Activated CD4-positive, alpha-beta T cell treated with anti-CD3 and anti-CD28 coated beads for 24 hours (primary cell): ENCODE measurements around the gene BHLHE23.

Source experiments
- DNase-seq, 2 donors: peaks; one replicate each; pipeline ENCODE4 v3.0.0-alpha.2; 2020; ENCODE audit warnings: low read depth in 2 of 2

BHLHE23 gene

DNA sequence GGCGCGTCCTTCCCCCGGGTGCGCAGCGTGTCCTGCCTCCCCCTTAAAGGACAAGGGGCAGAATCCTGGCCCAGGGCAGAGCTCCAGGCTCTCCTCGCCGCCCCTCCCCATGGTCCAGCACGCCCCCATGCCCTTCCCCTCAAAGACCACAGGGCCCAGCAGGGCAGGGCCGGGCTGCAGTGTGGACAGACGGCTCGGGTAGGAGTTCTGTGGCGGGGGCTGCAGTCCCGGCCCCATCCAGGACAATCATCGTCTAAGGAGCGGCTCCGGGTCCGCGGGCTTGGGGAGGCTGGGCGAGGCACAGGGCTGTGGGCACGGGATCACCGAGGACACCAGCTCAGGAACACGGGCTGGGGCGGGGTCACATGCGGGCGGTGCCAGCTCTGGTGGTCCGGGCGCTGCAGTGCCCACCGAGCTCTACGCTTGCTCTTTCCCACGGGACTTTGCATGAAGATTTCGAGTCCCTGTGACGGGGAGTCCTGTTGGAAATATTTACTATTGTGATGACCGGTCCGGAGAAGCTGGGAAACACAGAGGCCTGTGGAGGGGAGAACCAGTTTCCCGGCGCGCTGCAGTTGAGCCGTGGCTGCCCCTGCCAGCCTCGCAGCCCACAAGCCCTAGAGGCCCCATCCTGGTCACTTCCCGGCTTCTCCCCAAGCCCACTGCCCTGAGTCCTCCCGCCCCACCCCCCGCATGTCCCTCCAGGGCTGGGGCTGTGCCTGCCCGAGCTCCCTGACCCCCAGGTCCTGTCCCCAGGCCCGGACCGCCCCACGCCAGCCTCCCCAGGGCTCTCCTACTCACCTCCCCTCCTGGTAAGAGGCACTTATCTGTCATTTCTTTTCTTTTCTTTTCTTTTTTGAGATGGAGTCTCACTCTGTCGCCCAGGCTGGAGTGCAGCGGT lies 33.7 kb downstream of the BHLHE23 start:
- no peak for DNase-seq

DNA sequence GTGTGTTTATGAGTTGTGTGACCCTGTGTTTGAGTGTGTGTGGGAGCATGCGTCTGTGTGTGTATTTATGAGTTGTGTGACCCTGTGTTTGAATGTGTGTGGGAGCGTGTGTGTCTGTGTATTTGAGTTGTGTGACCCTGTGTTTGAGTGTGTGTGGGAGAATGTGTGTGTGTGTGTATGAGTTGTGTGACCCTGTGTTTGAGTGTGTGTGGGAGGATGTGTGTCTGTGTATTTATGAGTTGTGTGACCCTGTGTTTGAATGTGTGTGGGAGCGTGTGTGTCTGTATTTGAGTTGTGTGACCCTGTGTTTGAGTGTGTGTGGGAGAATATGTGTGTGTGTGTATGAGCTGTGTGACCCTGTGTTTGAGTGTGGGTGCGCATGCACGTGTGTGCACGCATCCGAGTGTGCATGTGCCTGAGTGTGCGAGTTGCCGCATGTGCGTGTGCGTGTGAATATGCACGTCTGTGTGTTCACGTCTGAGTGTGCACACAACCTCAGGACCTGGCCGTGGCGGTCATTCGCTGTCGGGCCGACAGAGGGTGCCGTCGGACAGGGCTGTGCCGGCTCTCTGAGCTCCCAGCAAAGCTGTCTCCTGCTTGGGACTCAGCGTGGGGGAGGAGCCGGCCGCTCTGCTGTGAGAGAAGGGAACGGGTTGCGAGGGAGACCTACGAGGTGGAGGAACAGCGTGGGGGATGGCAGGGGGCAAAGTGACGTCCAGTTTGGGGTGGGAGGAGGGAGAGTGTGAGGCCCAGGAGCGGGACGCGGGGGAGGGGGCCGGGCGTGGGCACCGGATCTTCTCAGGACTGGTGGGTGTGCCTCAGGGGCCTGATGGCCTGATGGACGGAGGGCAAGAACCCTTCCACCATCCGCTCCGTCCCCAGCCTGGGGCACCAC lies 34.6 kb downstream of the BHLHE23 start:
- peak; percentile 72 to 89 for DNase-seq

DNA sequence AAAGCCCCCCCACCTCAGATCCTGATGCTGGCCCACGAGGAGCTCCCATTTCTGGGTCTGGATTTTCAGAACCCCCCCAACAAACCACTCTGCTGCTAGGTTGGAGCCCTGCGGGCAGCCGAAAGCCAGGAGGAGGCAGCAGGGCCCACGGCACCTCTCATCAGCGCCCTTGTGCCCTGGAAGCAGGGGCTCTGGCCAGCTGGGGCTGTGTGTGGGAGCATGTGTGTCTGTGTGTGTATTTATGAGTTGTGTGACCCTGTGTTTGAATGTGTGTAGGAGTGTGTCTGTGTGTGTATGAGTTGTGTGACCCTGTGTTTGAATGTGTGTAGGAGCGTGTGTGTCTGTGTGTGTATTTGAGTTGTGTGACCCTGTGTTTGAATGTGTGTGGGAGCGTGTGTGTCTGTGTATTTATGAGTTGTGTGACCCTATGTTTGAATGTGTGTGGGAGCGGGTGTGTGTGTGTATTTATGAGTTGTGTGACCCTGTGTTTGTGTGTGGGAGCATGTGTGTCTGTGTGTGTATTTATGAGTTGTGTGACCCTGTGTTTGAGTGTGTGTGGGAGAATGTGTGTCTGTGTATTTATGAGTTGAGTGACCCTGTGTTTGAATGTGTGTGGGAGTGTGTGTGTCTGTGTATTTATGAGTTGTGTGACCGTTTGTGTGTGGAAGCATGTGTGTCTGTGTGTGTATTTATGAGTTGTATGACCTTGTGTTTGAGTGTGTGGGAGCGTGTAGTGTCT lies 35.4 kb downstream of the BHLHE23 start:
- no peak for DNase-seq

DNA sequence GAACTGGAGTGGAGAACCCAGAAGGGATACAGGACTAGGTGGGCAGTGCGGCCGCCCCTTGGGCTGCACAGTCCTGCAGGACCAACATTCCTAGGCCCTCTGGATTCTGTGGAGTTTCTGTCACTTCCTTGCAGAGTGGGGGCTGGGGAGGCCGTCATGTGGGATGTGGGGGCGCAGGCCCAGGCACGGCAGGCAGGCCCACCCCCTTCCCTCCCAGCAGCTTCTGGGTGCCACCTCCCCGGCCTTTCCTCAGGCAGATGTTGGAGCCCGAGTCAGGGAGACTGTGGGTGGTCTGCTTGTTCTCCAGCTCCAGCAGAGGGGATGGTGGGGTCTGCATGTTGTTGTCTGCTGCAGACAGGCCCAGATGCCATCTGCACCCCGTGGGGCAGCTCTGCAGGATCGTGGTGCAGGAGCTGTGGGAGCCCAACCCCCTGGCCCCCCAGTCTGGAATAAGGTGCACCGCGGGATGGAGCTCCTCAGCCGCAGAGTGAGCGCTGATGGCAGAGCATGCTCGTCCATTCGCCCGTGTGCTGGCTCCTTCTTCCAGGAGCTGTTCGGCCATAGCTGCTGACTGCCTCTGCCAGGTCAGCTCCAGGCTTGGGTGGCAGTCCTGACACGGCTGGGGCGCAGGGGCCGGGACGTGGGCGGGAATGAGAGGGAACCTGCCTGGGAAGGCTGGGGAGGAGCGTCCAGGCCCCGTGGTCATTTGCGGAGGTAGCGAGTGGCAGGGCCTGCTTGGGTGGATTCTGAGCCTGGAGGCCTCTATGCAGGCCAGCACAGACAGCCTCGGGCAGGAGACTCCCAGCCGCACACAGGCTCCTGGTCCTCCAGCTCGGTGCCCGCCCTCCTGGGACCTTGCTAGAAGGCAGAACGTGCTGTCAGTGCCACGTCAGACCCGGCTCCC lies 36.2 kb downstream of the BHLHE23 start:
- DNase-seq = no peak

DNA sequence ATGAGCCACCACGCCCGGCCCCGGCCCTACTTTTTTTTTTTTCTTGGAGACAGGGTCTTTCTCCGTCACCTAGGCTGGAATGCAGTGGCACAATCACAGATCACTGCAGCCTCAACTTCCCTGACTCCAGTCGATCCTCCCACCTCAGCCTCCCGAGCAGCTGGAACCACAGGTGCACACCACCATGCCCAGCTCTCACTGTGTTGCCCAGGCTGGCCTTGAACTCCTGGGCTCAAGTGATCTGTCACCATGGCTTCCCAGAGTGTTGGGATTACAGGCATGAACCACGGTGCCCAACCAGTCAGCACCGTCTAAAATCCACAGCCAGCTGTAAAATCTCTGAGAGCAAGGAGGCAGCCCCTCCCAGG lies 36.8 kb downstream of the BHLHE23 start:
- no peak for DNase-seq

DNA sequence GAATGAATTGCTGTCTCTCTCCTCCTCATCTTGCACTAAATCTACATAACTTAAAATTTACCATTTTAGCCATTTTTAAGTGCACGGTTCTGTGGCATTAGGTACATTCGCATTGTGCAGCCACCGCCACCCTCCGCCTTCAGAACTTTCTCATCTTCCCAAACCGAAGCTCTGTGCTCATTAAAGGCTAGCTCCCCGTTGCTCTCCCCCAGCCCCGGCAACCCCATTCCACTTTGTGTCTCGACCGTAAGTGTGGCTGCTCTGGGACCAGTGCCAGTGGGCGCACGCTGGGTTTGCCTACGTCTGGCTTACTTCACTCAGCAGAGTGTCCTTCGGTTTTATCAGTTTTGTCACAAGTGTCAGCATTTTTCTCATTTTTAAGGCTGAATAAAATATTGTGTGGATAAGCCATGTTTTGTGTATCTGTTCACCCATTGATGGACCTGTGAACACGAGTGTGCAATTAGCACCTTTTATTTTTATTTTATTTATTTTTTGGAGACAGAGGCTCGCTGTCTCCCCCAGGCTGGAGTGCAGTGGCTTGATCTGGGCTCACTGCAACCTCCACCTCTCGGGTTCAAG lies 37.5 kb downstream of the BHLHE23 start:
- DNase-seq = no peak

DNA sequence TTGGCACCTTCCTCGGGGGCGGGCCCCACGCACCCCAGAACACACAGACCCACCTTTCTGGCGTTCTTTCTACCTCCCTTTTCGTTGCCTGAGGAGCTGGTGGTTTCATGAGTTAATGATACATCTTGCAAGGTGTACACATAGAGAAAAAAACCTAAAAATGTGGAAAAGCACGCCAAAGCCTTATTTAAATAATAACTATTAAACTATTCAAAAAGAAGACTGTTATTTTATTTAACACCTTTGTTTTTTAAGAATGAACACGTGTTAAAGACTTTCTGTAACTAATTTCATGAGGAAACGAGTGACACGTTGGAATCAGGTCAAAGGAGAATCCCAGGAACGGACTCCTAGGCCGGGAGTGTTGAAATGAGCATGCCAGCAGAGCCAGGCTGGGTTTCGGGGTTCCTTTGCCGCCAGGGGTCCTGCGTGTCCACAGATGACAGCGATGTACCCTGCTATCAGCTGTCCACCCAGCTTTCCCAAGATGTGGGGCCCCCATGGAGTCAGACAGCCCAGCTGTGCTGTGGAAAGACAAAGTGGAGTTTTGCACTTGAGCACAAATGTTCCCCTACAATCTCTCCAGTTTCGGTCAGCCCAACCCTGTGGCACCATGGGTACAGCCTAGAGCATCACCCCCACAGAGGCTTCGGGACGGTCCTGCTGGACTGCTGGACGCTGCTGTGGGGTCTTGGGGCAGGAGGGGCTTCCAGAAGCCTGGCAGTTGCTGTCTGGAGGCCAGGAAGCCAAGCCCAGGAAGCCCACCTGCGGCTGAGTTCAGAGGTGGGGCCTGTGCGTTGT lies 38.2 kb downstream of the BHLHE23 start:
- DNase-seq = no peak

DNA sequence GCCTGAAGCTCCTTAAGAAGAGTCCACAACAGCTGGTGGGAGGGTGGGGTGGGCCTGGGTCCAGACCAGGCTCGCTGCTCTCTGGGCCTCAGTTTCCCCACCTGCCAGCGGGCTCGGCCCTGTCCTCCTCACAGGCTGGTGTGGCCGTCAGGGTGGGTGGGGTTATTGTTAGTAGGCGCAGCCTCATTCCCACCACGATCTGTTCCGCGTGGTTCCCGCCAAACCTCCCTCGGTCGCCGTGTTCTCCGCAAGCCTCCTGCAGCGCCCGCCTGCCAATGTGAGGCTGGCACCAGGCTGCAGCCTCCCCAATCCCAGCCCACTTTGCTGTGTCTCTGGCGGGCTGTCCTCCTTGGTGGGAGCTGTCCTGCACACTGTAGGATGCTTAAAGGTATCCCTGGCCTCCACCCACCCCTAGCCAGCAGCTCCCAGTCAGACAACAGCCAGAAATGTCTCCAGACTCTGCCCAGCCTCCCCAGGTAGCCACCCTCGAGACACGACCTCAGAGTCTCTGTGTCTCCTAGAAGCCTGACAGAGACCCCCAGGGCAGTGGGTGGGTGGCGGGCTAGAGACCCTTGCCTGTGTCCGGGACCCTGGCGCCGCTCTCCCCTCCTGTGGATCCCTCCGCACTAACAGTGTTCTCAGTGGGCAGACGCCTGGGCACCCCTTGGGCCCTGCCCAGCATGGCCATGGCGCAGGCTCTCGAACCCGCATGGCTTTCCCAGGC lies 39.0 kb downstream of the BHLHE23 start:
- no peak for DNase-seq

DNA sequence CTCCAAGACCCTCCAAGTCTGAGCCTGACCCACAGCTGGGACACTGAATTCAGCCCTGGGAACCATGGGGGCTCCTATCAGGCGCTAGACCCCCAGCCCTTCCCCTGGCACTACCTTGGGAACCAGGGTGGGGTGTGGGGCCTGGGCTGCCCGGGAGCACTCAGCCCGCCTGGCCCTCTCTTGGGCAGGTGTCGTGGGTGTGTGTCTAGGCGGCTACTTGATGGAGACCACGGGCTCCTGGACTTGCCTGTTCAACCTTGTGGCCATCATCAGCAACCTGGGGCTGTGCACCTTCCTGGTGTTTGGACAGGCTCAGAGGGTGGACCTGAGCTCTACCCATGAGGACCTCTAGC lies 39.6 kb downstream of the BHLHE23 start:
- no peak for DNase-seq

DNA sequence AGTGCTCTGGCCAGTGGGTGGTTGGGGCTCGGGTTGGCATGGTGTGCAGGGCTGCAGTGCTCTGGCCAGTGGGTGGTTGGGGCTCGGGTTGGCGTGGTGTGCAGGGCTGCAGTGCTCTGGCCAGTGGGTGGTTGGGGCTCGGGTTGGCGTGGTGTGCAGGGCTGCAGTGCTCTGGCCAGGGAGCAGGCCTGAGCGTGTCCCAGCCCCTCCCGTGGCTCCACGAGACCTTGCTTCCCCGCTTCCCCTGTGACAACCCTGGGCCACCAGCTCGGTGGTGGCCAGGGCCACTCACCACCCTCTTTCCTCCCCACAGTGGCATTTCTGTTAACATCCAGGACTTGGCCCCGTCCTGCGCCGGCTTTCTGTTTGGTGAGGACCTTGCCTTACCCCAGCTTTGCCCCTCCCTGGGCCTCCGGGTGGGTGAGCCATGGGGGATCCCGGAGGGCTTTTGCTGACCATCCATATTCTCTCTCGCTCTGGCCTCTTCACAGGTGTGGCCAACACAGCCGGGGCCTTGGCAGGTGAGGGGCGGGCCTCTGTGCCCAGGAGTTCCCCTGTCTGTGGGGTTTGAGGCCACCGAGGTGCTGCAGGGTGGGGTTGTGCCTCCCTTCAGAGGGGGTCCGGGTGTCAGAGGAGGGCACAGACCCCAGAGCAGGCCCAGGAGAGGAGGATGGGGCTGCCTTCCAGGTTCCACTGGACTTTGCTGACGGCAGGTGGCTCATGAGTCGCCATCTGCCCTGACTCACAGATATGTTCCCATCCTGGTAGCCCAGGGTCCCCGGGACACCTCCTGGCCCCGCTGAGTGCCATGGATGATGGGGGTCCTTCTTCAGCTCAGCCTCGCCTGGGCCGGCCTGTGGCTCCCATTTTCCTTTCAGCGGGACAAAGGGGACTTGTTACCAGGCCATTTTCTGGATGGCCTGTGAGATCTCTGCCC lies 40.3 kb downstream of the BHLHE23 start:
- no peak for DNase-seq

DNA sequence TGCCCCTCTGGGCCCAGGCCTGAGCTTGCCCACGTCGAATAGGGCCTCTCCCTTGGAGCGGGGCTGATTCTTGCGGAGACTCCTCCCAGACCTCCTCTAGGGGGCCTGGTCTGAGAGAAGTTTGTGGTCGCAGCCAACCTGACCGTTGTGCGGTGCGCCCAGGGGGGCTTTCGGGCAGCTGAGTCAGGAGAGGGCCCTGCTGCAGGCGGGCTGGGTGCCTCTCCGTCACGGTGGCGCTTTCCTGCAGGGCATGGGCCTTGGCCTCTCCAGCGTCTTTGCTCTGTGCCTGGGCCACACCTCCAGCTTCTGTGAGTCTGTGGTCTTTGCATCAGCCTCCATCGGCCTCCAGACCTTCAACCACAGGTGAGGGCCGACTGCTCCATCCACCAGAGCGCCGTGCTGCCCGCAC lies 41.4 kb downstream of the BHLHE23 start:
- DNase-seq = no peak

DNA sequence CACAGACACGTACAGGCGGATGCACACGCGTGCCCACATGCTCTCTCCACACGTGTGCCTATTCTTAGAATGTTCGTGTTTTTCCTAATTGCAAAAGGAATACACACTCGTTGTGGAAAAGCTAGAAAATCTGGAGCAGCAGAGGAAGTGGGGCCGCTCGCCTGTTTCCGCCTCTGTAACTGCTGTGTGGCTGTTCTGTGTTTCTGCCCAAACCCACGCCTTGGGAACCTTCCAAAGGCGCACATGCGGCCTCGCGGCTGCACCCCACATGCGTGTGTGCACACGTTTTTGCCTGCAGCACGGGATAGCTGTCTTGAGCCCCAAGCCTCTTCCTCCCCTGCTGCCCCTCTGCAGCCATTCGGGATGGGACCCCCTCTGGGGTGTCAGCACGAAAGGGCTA lies 42.1 kb downstream of the BHLHE23 start:
- DNase-seq = no peak

DNA sequence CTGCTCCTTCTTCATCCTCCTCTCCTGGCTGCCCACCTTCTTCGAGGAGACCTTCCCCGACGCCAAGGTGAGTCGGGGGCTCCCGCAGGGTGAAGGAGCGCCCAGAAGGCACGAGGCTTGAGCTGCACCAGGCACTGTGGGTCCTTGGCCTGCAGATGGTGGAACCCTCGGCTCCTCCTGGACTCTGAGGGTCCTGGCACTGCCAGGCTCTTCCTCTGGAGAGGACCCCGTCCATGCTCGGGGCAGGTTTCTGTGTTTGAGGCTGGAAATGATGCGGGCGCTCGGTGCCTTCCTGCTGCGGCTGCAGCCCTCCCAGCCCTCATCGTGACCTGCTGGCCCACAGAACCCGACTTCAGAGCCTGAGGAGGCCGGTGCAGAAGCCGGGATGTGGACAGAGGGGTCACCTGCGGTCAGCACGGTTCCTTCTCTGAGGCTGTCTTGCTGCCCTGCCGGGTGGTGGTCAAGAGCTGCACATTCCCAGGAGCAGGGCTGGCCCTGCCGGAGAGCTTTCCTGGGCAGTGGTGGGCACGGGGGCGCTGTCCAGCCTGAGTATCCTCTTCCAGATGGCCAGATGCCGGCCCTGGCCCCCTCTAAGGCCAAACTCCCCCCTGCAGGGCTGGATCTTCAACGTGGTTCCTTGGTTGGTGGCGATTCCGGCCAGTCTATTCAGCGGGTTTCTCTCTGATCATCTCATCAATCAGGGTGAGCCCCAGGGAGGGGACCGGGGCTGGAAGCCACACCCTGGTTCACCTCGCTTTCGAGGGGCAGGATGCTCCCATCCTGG lies 43.0 kb downstream of the BHLHE23 start:
- DNase-seq = no peak

DNA sequence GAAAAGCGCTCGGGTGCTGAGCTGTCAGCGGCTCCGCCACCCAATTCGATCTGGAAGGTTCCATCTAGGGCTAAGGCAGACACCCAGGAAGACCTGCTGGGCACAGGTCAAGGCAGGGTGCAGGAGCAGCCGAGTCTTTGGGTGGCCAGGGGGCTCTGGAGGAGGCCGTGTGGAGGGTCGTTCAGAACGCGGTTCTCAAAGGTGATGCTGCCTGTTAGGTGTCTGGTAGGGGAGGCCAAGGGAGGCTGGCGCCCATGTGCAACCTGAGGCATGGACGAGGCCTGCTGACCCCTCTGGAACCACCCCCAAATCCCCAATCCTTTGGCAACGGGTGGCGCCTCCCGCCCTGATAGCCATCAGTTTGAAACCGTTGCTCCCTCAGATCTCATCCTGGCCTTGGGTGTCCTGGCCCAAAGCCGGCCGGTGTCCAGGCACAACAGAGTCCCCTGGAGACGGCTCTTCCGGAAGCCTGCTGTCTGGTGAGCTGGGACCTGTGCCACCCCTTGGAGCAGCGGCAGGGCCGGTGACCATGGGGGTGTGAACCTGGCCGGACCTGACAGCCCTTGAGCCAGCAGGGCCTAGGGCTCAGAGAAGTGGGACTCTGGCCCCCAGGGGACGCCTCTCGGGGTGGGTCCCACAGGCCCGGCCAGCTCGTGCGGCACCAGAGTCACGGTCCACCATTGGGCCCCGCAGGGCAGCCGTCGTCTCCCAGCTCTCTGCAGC lies 43.7 kb downstream of the BHLHE23 start:
- DNase-seq = no peak

DNA sequence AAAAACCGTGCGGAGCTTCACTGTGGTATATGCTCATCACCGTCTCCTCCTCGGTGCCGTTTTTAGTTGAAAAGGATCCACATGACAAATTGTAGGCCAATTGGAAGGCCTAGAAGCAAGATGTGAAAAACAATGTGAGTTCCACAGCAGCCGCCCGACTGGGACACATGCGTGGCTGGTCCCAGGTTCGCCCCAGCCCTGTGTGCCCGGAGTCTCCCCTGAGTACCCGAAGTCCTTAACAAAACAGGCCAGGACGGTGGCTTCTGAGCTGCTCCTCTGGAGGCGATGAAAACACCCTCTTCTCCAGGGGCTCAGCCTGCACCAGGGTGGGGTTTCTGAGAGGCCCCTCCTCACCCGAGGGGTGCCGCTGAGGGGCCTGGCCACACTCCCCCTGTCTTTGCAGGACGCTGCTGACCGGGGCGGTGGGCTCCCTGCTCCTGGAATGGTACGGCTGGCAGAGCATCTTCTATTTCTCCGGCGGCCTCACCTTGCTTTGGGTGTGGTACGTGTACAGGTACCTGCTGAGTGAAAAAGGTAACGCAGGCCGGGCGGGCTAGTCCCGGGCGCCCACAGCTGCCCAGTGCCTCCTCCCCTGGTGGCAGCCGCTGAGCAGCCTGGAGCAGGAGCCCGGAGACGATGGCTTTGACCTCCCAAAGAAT lies 44.4 kb downstream of the BHLHE23 start:
- no peak for DNase-seq

DNA sequence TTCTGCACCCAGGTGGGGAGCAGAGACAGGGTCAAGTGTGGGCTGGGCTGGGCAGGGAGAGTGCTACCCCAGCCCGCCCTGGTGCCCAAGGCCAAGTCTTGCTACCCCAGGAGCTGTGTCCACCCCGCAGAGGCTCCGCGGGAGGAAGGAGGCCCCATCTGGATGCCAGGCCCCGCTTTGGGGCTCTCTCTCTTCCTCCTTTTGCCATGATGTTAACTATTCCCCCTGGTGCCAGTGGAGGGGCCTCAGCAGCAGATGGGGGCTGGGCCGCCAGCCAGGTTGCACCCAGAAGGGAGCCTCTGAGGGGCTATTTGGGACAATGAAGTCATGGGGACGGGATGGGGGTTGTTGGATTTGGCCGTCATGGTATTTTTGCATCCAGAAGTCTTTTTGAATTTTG lies 45.0 kb downstream of the BHLHE23 start:
- no peak for DNase-seq
